IMR-90 (cell line): ENCODE data around the gene PDCD6IP. TPM values are rescaled to one million over a fixed set of nuclear protein-coding genes. Genes with fewer than 3 reads are reported as not detected.

Source experiments
- ATAC-seq: fragments of 200-7000 bp; cut with Tn5 transposase; 2 replicates; pipeline ENCODE4 v1.9.1; 2020; ENCODE audit warnings: low read depth, mild to moderate bottlenecking, moderate library complexity
- BruUV-seq: library from RNA; stranded (reverse); fragments of 400-500 nt; replicated peaks from 2 replicates; lab custom pipeline; 2021; lab: Mats Ljungman, UMichigan
- CTCF ChIA-PET: fragments of 300-600 bp; formaldehyde crosslinking; extraction: SDS; loops from one replicate; lab custom pipeline; 2021; ENCODE audit warnings: antibody characterized with exemption; lab: Yijun Ruan, JAX
- POLR2A ChIA-PET: fragments of 300-600 bp; sonication (Branson Sonifier 250); formaldehyde crosslinking; loops from one replicate; lab custom pipeline; 2022; ENCODE audit warnings: antibody characterized with exemption; ENCODE audit not compliant: unreplicated experiment; lab: Charles Lee
- DNase-seq: peaks from one replicate; pipeline ENCODE4 v3.0.0; 2013
- H2AFZ ChIP-seq: replicated peaks from 2 replicates; pipeline ENCODE3; 2013; ENCODE audit warnings: low read length, mild to moderate bottlenecking; ENCODE audit not compliant: poor library complexity
- H2AK5ac ChIP-seq: 2 replicates; pipeline ENCODE4 v1.6.1; 2013; ENCODE audit warnings: low read depth, low read length, inconsistent platforms
- H2AK9ac ChIP-seq: replicated peaks from 2 replicates; pipeline ENCODE3; 2013; ENCODE audit warnings: mild to moderate bottlenecking, low read depth, low read length, moderate library complexity; ENCODE audit not compliant: poor library complexity
- H2BK120ac ChIP-seq: 2 replicates; pipeline ENCODE4 v1.6.1; 2013; ENCODE audit warnings: low read depth, low read length, inconsistent platforms
- H2BK15ac ChIP-seq: 3 replicates; pipeline ENCODE4 v1.6.1; 2013; ENCODE audit warnings: low read depth, low read length, inconsistent platforms
- H2BK20ac ChIP-seq: 2 replicates; pipeline ENCODE4 v1.6.1; 2013; ENCODE audit warnings: low read depth, mild to moderate bottlenecking, inconsistent platforms, low read length, moderate library complexity
- H2BK5ac ChIP-seq: 2 replicates; pipeline ENCODE4 v1.6.1; 2013; ENCODE audit warnings: mild to moderate bottlenecking, low read depth, low read length, inconsistent platforms; ENCODE audit not compliant: poor library complexity, severe bottlenecking
- H3K14ac ChIP-seq: replicated peaks from 2 replicates; pipeline ENCODE4 v1.6.1; 2013; ENCODE audit warnings: low read depth, low read length, inconsistent platforms
- H3K18ac ChIP-seq: 2 replicates; pipeline ENCODE4 v1.6.1; 2013; ENCODE audit warnings: low read depth, low read length, control low read depth
- H3K23ac ChIP-seq: 2 replicates; pipeline ENCODE4 v1.6.1; 2013; ENCODE audit warnings: low read depth, low read length, inconsistent platforms
- H3K27ac ChIP-seq: 2 replicates; pipeline ENCODE4 v1.5.1; 2013; ENCODE audit warnings: mild to moderate bottlenecking, control low read depth, low read length; ENCODE audit not compliant: insufficient read depth
- H3K27me3 ChIP-seq: 2 replicates; pipeline ENCODE4 v1.6.1; 2013; ENCODE audit warnings: low read length; ENCODE audit not compliant: control insufficient read depth, insufficient read depth
- H3K36me3 ChIP-seq: 2 replicates; pipeline ENCODE4 v1.6.1; 2013; ENCODE audit warnings: low read length, mixed read lengths; ENCODE audit not compliant: control insufficient read depth, insufficient read depth
- H3K4ac ChIP-seq: 2 replicates; pipeline ENCODE4 v1.6.1; 2013; ENCODE audit warnings: low read depth, low read length, inconsistent platforms
- H3K4me1 ChIP-seq: 2 replicates; pipeline ENCODE4 v1.6.1; 2013; ENCODE audit warnings: low read length, mixed read lengths; ENCODE audit not compliant: control insufficient read depth, insufficient read depth
- H3K4me2 ChIP-seq: 2 replicates; pipeline ENCODE4 v1.6.1; 2013; ENCODE audit warnings: low read depth, mild to moderate bottlenecking, control low read depth, low read length, moderate library complexity
- H3K4me3 ChIP-seq: 2 replicates; pipeline ENCODE4 v1.5.1; 2013; ENCODE audit warnings: low read depth, mild to moderate bottlenecking, control low read depth, low read length, moderate library complexity; ENCODE audit not compliant: insufficient read depth
- H3K56ac ChIP-seq: 2 replicates; pipeline ENCODE4 v1.6.1; 2013; ENCODE audit warnings: low read length, inconsistent platforms; ENCODE audit not compliant: insufficient read depth; ENCODE audit errors: extremely low read depth
- H3K79me1 ChIP-seq, 2 experiments: 2 replicates each; pipeline ENCODE4 v1.6.1; 2013; ENCODE audit warnings: low read length in 2 of 2, inconsistent platforms in 1 of 2, low read depth in 1 of 2
- H3K9ac ChIP-seq: 2 replicates; pipeline ENCODE4 v1.6.1; 2013; ENCODE audit warnings: low read depth, low read length, control low read depth
- H3K9me1 ChIP-seq: 2 replicates; pipeline ENCODE4 v1.6.1; 2013; ENCODE audit warnings: low read length, inconsistent platforms; ENCODE audit not compliant: insufficient read depth
- H3K9me3 ChIP-seq: 2 replicates; pipeline ENCODE4 v1.6.1; 2013; ENCODE audit warnings: low read length; ENCODE audit not compliant: control insufficient read depth, insufficient read depth
- H4K20me1 ChIP-seq: 2 replicates; pipeline ENCODE4 v1.6.1; 2013; ENCODE audit warnings: low read length, inconsistent platforms; ENCODE audit not compliant: insufficient read depth
- H4K5ac ChIP-seq: 2 replicates; pipeline ENCODE4 v1.6.1; 2013; ENCODE audit warnings: mild to moderate bottlenecking, low read depth, low read length, control low read depth
- H4K8ac ChIP-seq, 2 experiments: 2 replicates each; pipeline ENCODE4 v1.6.1; 2013; ENCODE audit warnings: low read depth in 2 of 2, low read length in 2 of 2, control low read depth in 1 of 2, inconsistent platforms in 1 of 2
- H4K91ac ChIP-seq: 2 replicates; pipeline ENCODE4 v1.6.1; 2013; ENCODE audit warnings: low read depth, low read length, inconsistent platforms; ENCODE audit not compliant: insufficient read depth
- BHLHE40 ChIP-seq: fragments of 150-350 bp; IDR thresholded peaks from 2 replicates; pipeline ENCODE4 v1.6.1; 2016; ENCODE audit warnings: mild to moderate bottlenecking, low read depth, low read length
- CEBPB ChIP-seq: IDR thresholded peaks from 2 replicates; pipeline ENCODE4 v1.6.1; 2012; ENCODE audit warnings: low read depth, low read length, improper control_type of control experiment
- CHD1 ChIP-seq: IDR thresholded peaks from 2 replicates; pipeline ENCODE4 v1.6.1; 2012; ENCODE audit warnings: low read depth, low read length, improper control_type of control experiment
- FOS ChIP-seq: fragments of 150-350 bp; IDR thresholded peaks from 2 replicates; pipeline ENCODE4 v1.6.1; 2016; ENCODE audit warnings: low read depth, low read length
- MAFK ChIP-seq: IDR thresholded peaks from 2 replicates; pipeline ENCODE4 v1.6.1; 2012; ENCODE audit warnings: low read depth, low read length, improper control_type of control experiment
- MAZ ChIP-seq: IDR thresholded peaks from 2 replicates; pipeline ENCODE4 v1.6.1; 2012; ENCODE audit warnings: low read depth, mild to moderate bottlenecking, low read length, improper control_type of control experiment, moderate library complexity, borderline replicate concordance
- MXI1 ChIP-seq: IDR thresholded peaks from 2 replicates; pipeline ENCODE4 v1.6.1; 2012; ENCODE audit warnings: low read depth, mild to moderate bottlenecking, low read length, moderate library complexity, borderline replicate concordance
- NFE2L2 ChIP-seq: fragments of 150-350 bp; IDR thresholded peaks from 2 replicates; pipeline ENCODE4 v1.6.1; 2016; ENCODE audit warnings: low read depth, mild to moderate bottlenecking, low read length
- POLR2A ChIP-seq: IDR thresholded peaks from 2 replicates; pipeline ENCODE4 v1.6.1; 2012; ENCODE audit warnings: mild to moderate bottlenecking, low read depth, low read length
- RAD21 ChIP-seq: IDR thresholded peaks from 2 replicates; pipeline ENCODE4 v1.6.1; 2012; ENCODE audit warnings: low read length, improper control_type of control experiment
- RCOR1 ChIP-seq: IDR thresholded peaks from 2 replicates; pipeline ENCODE4 v1.6.1; 2012; ENCODE audit warnings: mild to moderate bottlenecking, low read length, improper control_type of control experiment; ENCODE audit not compliant: insufficient replicate concordance
- RFX5 ChIP-seq: IDR thresholded peaks from 2 replicates; pipeline ENCODE4 v1.8.0; 2012; ENCODE audit warnings: low read depth, mild to moderate bottlenecking, low read length, moderate library complexity
- SMC3 ChIP-seq: fragments of 150-350 bp; IDR thresholded peaks from 2 replicates; pipeline ENCODE4 v1.6.1; 2016; ENCODE audit warnings: low read depth, mild to moderate bottlenecking, antibody characterized with exemption, low read length, moderate library complexity
- WGBS, 2 experiments: methylation state at CpG; one replicate each; pipeline versions ENCODE4 v1.1.5 to v1.1.7; 2013; ENCODE audit warnings: missing lambda C conversion rate in 2 of 2; ENCODE audit not compliant: insufficient read length in 1 of 2; ENCODE audit errors: extremely low coverage in 2 of 2; 5-methylcytosine and 5-hydroxymethylcytosine counted together
- dilution Hi-C: fragments of 300-500 bp; cut with HindIII; formaldehyde crosslinking; loops from one replicate; pipeline ENCODE4 v1.14.3; 2018; ENCODE audit warnings: low sequenced_read_pairs; ENCODE audit not compliant: unreplicated experiment
- in situ Hi-C: fragments of 300-500 bp; cut with MboI; formaldehyde crosslinking; loops from 3 replicates; pipeline ENCODE4 v1.14.3; 2019; ENCODE audit warnings: low sequenced_read_pairs, inconsistent platforms, mixed read lengths
- intact Hi-C: fragments of 100-400 bp; cut with micrococcal nuclease; formaldehyde crosslinking; loops from 2 replicates; pipeline ENCODE4 v1.10.0; 2022
- polyA plus RNA-seq, 3 experiments: library from polyadenylated mRNA; depleted of rRNA; stranded (reverse); fragments of >200 nt; gene quantifications; 2 replicates each; pipeline ENCODE4 v1.2.3, GENCODE V29; 2012; ENCODE audit warnings: low replicate concordance in 1 of 3
- total RNA-seq: library from RNA; depleted of rRNA; stranded (reverse); fragments of >200 nt; gene quantifications from 2 replicates; pipeline ENCODE4 v1.2.3, GENCODE V29; 2012
- TF ChIP-seq, protein P1 (sequence below): fragments of 150-350 bp; IDR thresholded peaks from 2 replicates; pipeline ENCODE4 v1.6.1; 2016; ENCODE audit warnings: low read depth, mild to moderate bottlenecking, low read length, moderate library complexity, borderline replicate concordance
- TF ChIP-seq, protein P2 (sequence below): fragments of 150-350 bp; IDR thresholded peaks from 2 replicates; pipeline ENCODE4 v1.6.1; 2017; ENCODE audit warnings: mild to moderate bottlenecking, antibody characterized with exemption, low read length, low read depth
- TF ChIP-seq, protein P3 (sequence below): conservative IDR thresholded peaks from 2 replicates; pipeline ENCODE4 v1.5.1; 2012; ENCODE audit warnings: mild to moderate bottlenecking, low read depth, low read length, improper control_type of control experiment

PDCD6IP gene
- total and polyA plus RNA-seq, 2 of the 4 experiments (the other 2 are of a cell fraction) = 68.1 to 78.3 TPM

DNA sequence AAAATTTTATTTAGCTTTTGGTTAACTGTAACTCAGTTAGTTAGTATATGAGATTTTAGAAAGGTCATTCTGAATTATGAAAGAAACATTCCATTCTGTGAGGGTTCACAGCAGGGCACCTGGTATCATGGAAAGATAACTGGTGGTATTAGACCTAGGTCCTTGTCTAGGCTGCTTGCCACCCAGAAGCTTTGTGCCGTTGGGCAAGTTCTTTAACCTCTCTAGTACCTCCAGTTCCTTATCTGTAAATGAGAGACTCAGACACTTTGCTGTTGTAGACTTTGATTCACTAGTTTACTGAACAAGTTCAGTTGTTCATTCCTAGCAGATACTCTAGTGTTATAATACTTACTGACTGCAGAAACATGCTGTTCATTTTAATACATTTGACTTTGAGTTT, 25.4 kb downstream of the PDCD6IP start:
- POLR2A ChIA-PET = no interaction called here
- no TSS peak for BruUV-seq
- Histone ChIP-seq H3K18ac (no peak overlapping the region), H2BK20ac (no peak overlapping the region), H4K91ac (no peak overlapping the region), H3K79me1 (peaks cover 22 to 36% of the 10 kb centered on the region in 2 experiments), H3K23ac (no peak overlapping the region), H2BK5ac (no peak overlapping the region), H4K8ac (no peak overlapping the region), H3K4ac (no peak overlapping the region), H3K36me3 (peaks cover 22% of the 10 kb centered on the region), H4K20me1 (peaks cover 7% of the 10 kb centered on the region; the same call in 1 of the 2 replicates), H3K4me2 (no peak overlapping the region), H3K9ac (no peak overlapping the region), H4K5ac (no peak overlapping the region), H2AFZ (no peak overlapping the region), H3K4me3 (no peak overlapping the region), H3K27ac (no peak overlapping the region), H2BK15ac (no peak overlapping the region), H2BK120ac (no peak overlapping the region), H2AK5ac (no peak overlapping the region), H3K9me1 (no peaks in the 10 kb centered on the region), H3K14ac (no peak overlapping the region), H3K56ac (no peak overlapping the region), H2AK9ac (no peak overlapping the region), H3K9me3 (no peaks in the 10 kb centered on the region), H3K4me1 (no peaks in the 10 kb centered on the region; the same call in 1 of the 2 replicates), H3K27me3 (no peaks in the 10 kb centered on the region)
- CTCF ChIA-PET = no interaction called here
- WGBS, 2 experiments = no CpG with 5 or more reads among the region's 1 CpG
- intact Hi-C loops (no loop called here), dilution Hi-C loops (no loop called here), in situ Hi-C loops (no loop called here)
- TF ChIP-seq CHD1 = no peak
- no peak for TF ChIP-seq CEBPB
- TF ChIP-seq MAZ = no peak
- no peak for TF ChIP-seq NFE2L2
- TF ChIP-seq, protein P1, sequence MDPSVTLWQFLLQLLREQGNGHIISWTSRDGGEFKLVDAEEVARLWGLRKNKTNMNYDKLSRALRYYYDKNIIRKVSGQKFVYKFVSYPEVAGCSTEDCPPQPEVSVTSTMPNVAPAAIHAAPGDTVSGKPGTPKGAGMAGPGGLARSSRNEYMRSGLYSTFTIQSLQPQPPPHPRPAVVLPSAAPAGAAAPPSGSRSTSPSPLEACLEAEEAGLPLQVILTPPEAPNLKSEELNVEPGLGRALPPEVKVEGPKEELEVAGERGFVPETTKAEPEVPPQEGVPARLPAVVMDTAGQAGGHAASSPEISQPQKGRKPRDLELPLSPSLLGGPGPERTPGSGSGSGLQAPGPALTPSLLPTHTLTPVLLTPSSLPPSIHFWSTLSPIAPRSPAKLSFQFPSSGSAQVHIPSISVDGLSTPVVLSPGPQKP = no peak
- TF ChIP-seq MXI1 = no peak
- TF ChIP-seq, protein P2, sequence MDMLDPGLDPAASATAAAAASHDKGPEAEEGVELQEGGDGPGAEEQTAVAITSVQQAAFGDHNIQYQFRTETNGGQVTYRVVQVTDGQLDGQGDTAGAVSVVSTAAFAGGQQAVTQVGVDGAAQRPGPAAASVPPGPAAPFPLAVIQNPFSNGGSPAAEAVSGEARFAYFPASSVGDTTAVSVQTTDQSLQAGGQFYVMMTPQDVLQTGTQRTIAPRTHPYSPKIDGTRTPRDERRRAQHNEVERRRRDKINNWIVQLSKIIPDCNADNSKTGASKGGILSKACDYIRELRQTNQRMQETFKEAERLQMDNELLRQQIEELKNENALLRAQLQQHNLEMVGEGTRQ = no peak
- no peak for TF ChIP-seq SMC3
- no peak for TF ChIP-seq MAFK
- no peak for TF ChIP-seq RAD21
- TF ChIP-seq, protein P3, sequence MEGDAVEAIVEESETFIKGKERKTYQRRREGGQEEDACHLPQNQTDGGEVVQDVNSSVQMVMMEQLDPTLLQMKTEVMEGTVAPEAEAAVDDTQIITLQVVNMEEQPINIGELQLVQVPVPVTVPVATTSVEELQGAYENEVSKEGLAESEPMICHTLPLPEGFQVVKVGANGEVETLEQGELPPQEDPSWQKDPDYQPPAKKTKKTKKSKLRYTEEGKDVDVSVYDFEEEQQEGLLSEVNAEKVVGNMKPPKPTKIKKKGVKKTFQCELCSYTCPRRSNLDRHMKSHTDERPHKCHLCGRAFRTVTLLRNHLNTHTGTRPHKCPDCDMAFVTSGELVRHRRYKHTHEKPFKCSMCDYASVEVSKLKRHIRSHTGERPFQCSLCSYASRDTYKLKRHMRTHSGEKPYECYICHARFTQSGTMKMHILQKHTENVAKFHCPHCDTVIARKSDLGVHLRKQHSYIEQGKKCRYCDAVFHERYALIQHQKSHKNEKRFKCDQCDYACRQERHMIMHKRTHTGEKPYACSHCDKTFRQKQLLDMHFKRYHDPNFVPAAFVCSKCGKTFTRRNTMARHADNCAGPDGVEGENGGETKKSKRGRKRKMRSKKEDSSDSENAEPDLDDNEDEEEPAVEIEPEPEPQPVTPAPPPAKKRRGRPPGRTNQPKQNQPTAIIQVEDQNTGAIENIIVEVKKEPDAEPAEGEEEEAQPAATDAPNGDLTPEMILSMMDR = no peak
- TF ChIP-seq BHLHE40 = no peak
- TF ChIP-seq FOS = no peak
- no peak for TF ChIP-seq POLR2A
- no peak for TF ChIP-seq RFX5
- no peak for TF ChIP-seq RCOR1
- ATAC-seq = no peak
- DNase-seq = no peak
